Immature natural killer cell (primary cell): Measurements from ENCODE around the gene IRAK2. TPM values are rescaled to one million over a fixed set of nuclear protein-coding genes. Genes with fewer than 3 reads are reported as not detected.

Source experiments
- DNase-seq, 3 donors: peaks; one replicate each; pipeline ENCODE4 v3.0.0; 2022; ENCODE audit warnings: mixed read lengths in 1 of 3
- H3K27ac Mint-ChIP-seq, 6 donors: one replicate each; pipeline ENCODE4 v1.8.0; 2020; ENCODE audit warnings: mixed read lengths in 6 of 6, mild to moderate bottlenecking in 5 of 6, inconsistent platforms in 4 of 6, moderate library complexity in 3 of 6
- H3K27me3 Mint-ChIP-seq, 3 donors: one replicate each; pipeline ENCODE4 v1.8.0; 2020 to 2021; ENCODE audit warnings: low read depth in 3 of 3, mild to moderate bottlenecking in 3 of 3, mixed read lengths in 3 of 3, moderate library complexity in 3 of 3, inconsistent platforms in 1 of 3
- H3K36me3 Mint-ChIP-seq, 3 donors: one replicate each; pipeline ENCODE4 v1.8.0; 2020; ENCODE audit warnings: mixed read lengths in 3 of 3, inconsistent platforms in 2 of 3, mild to moderate bottlenecking in 2 of 3
- H3K4me1 Mint-ChIP-seq, 2 donors: one replicate each; pipeline ENCODE4 v1.8.0; 2020; ENCODE audit warnings: inconsistent platforms in 2 of 2, mild to moderate bottlenecking in 2 of 2, mixed read lengths in 2 of 2, moderate library complexity in 1 of 2
- H3K4me3 Mint-ChIP-seq, 5 donors: one replicate each; pipeline ENCODE4 v1.8.0; 2020; ENCODE audit warnings: mild to moderate bottlenecking in 5 of 5, mixed read lengths in 5 of 5, inconsistent platforms in 3 of 5, moderate library complexity in 3 of 5
- H3K9me3 Mint-ChIP-seq, 6 donors: one replicate each; pipeline ENCODE4 v1.8.0; 2020; ENCODE audit warnings: mild to moderate bottlenecking in 6 of 6, mixed read lengths in 6 of 6, inconsistent platforms in 4 of 6, moderate library complexity in 3 of 6
- polyA plus RNA-seq, 3 donors: library from polyadenylated mRNA; unstranded; fragments of 300-500 nt; fragmentation: Illumina TruSeq; gene quantifications; one replicate each; pipeline ENCODE4 v1.2.3, GENCODE V29; 2021

Gene IRAK2
- polyA plus RNA-seq, 3 donors from 2014 or later = 14.5 to 37.5 (median 37.1) TPM

DNA sequence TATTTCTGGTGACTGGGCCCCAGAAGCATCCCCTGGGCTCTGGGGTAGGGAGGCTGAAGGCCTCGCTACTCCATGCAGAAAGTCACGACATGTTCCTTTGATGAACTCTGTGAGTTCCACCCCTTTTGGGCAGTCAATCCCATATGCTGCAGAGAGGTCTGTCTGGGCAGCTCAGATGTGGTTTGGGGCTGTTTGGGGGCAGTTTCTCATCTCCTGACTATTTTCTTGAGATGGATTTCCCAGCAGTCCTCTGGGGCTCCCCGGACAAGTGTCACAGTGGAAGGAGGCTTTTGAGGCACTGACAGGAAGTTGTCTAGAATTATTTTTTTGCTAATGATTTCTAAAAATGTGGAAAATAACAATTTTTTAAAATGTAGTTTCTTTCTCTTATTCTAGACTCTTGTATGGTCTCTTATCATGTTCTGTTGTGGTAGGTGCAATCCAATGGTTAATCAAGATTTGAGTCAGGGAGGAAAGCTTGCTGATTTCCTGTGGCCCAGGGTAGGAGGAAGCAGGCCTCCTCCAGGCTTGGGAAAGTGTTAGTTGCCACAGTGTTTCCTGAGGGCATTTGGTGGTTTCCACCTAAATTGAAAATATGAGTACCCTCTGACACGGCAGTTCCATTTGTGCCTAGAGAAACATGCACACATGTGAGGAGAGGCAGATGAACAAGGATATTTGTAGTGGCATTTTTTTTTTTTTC lies 63.7 kb downstream of the IRAK2 start:
- Mint-ChIP-seq H3K9me3 (no peaks in the 10 kb centered on the region), H3K4me1 (peaks cover 37 to 45% of the 10 kb centered on the region in 2 donors), H3K27me3 (peaks cover 0 to 3% (median 1%) of the 10 kb centered on the region in 3 donors), H3K36me3 (peaks cover 17 to 41% (median 24%) of the 10 kb centered on the region in 3 donors), H3K27ac (peak overlapping the region; percentile 56 to 91 (median 78)), H3K4me3 (peak overlapping the region in 1 of 5 donors; percentile 37)
- peak in 1 of 3 donors; percentile 9 for DNase-seq

DNA sequence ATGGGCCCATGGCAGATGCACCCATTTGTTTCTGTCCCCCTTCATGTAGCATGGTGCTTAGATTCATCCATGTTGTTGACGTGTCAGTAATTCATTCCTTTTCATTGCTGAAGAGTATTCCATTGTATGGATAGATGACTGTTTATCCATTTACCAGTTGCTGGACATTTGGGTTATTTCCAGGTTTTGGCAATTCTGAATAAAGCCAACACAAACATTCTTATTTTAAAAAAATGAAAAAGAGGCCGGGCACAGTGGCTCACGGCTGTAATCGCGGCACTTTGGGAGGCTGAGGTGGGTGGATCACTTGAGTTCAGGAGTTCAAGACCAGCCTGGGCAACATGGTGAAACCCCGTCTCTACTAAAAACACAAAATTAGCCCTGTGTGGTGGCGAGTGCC lies 64.9 kb downstream of the IRAK2 start:
- H3K27me3 Mint-ChIP-seq = peaks cover 0 to 4% (median 3%) of the 10 kb centered on the region in 3 donors
- peaks cover 13 to 39% (median 18%) of the 10 kb centered on the region in 3 donors for H3K36me3 Mint-ChIP-seq
- peaks cover 27 to 33% of the 10 kb centered on the region in 2 donors for H3K4me1 Mint-ChIP-seq
- no peaks in the 10 kb centered on the region for H3K9me3 Mint-ChIP-seq
- peak overlapping the region in 5 of 6 donors; percentile 38 to 88 (median 73) for H3K27ac Mint-ChIP-seq
- DNase-seq = no peak
- no peak overlapping the region for H3K4me3 Mint-ChIP-seq

DNA sequence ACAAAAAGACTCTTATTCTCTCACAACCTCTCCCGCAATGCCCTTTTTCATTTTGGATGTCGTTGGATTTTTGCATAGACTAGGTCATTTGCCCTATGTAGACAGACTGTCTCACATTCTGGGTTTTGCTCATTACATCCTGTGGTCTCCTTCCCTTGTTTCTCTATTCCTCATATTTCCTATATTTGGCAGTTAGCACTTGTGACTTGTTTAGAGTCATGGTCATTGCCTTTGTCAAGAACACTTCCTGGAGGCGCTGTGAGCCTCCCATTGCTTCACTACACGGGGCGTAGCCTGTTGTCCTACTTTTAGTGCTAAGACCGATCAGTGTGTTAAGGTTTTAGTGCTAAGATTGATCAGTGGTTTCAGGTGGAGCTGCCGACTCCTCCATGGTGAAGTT lies 67.4 kb downstream of the IRAK2 start:
- H3K27ac Mint-ChIP-seq = peak overlapping the region in 3 of 6 donors; percentile 14 to 60 (median 51)
- H3K27me3 Mint-ChIP-seq = peaks cover 1 to 6% (median 2%) of the 10 kb centered on the region in 3 donors
- peaks cover 24 to 28% of the 10 kb centered on the region in 2 donors for H3K4me1 Mint-ChIP-seq
- no peak for DNase-seq
- no peak overlapping the region for H3K4me3 Mint-ChIP-seq
- H3K36me3 Mint-ChIP-seq = peaks cover 17 to 46% (median 19%) of the 10 kb centered on the region in 3 donors
- no peaks in the 10 kb centered on the region for H3K9me3 Mint-ChIP-seq

DNA sequence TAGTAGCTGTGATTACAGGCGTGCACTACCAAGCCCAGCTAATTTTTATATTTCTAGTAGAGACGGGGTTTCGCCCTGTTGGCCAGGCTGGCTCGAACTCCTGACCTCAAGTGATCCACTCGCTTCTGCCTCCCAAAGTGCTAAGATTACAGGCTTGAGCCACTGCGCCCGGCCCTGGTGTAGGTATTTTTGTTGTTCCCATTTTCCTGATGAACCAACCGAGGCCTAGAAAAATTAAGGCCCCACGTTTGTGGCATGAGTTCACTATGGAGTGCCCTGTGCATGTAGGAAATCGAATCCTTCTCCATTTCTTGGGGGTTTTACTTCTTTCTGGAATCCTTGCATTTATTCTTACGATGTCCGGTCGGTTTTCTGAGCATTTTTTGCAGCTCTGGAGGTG lies 69.3 kb downstream of the IRAK2 start:
- H3K27me3 Mint-ChIP-seq = peaks cover 2 to 9% (median 7%) of the 10 kb centered on the region in 3 donors
- no peaks in the 10 kb centered on the region for H3K9me3 Mint-ChIP-seq
- peaks cover 29 to 35% of the 10 kb centered on the region in 2 donors for H3K4me1 Mint-ChIP-seq
- H3K4me3 Mint-ChIP-seq = no peak overlapping the region
- no peak for DNase-seq
- H3K27ac Mint-ChIP-seq = peak overlapping the region in 1 of 6 donors; percentile 28
- H3K36me3 Mint-ChIP-seq = peaks cover 24 to 54% (median 27%) of the 10 kb centered on the region in 3 donors

DNA sequence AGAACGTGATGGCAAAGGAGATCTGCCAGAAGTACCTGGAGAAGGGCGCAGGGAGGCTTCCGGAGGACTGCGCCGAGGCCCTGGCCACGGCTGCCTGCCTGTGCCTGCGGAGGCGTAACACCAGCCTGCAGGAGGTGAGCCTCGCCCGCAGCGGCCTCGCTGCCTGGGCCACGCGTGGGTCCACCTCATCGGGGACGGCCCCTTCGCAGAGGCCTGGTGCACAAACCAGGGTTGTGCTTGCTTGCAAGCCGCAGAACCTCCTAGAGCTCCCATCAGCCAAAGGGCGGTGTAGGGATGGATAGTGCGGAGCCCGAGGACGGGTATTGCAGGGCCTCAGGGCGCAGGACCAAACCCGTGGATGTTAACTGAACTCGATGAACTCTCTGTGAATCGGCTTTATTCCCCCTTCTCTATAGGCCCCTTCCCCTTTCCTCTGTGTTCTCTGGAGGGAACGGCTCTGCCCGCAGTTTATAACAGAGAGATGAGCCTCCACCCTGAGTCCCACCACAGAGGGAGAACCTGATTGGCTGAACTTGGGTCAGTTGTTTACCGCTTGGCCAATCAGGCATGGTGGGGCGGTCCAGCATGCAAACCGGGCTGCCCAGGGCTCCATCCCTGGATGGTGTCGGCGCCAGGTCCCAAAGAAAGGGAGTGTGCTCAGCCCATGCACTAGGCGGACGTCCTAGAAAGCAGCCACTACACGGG lies 70.0 kb downstream of the IRAK2 start:
- Mint-ChIP-seq H3K9me3 (no peaks in the 10 kb centered on the region), H3K36me3 (peaks cover 26 to 55% (median 26%) of the 10 kb centered on the region in 3 donors), H3K27me3 (peaks cover 0 to 9% (median 9%) of the 10 kb centered on the region in 3 donors), H3K4me3 (no peak overlapping the region), H3K27ac (peak overlapping the region in 1 of 6 donors; percentile 20), H3K4me1 (peaks cover 30 to 37% of the 10 kb centered on the region in 2 donors)
- DNase-seq = no peak

DNA sequence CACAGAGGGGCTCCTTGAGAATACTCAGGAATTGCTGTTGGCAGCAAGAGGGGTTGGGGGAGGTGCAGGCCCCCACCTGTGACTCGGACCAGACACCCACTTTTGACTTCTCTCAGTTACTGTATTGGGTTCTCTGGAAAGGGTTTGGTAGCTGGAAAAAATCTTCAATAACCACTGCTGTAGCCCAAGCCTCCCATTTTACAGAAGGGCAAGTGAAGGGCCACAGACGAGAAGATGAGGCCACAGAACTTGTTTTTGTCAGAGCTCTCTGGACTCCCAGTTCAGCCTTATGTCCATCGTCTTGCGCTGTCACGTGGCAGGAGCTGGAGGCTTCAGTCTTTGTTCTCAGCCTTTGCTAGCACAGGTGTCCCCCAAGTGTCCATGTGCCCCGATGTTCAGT lies 70.8 kb downstream of the IRAK2 start:
- peaks cover 0 to 9% (median 9%) of the 10 kb centered on the region in 3 donors for H3K27me3 Mint-ChIP-seq
- no peak for DNase-seq
- peaks cover 26 to 52% (median 26%) of the 10 kb centered on the region in 3 donors for H3K36me3 Mint-ChIP-seq
- no peaks in the 10 kb centered on the region for H3K9me3 Mint-ChIP-seq
- peak overlapping the region in 3 of 6 donors; percentile 20 to 87 (median 40) for H3K27ac Mint-ChIP-seq
- H3K4me3 Mint-ChIP-seq = no peak overlapping the region
- peaks cover 35 to 38% of the 10 kb centered on the region in 2 donors for H3K4me1 Mint-ChIP-seq

DNA sequence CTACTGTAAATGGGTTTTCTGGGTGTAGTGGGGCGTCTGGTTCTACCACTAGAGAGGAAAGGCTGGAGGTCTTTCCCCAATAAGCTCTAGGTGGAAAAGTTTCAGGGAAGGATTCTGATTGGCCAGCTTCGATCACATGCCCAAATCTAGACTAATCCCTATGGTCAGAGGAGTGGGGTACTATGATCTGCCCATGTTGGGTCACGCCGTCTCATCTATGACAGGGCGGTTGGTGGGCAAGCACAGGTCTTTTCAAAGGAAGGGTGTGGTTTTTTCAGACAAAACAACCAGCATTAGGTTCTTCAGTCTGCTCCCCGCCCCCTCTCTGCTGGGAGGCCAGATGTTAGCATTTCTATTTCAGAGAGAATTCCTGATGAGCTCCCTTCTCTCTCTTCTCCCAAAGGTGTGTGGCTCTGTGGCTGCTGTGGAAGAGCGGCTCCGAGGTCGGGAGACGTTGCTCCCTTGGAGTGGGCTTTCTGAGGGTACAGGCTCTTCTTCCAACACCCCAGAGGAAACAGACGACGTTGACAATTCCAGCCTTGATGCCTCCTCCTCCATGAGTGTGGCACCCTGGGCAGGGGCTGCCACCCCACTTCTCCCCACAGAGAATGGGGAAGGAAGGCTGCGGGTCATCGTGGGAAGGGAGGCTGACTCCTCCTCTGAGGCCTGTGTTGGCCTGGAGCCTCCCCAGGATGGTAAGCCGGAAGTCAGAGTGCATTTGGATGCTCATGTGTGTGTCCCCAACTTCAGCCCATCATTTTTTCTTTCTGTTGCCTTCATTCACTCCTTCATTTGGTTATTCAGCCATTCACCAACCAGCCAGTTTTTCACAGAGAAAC lies 73.8 kb downstream of the IRAK2 start:
- H3K27me3 Mint-ChIP-seq = peaks cover 5 to 17% (median 10%) of the 10 kb centered on the region in 3 donors
- no peaks in the 10 kb centered on the region for H3K9me3 Mint-ChIP-seq
- DNase-seq = peak; percentile 61 to 65 (median 63)
- H3K36me3 Mint-ChIP-seq = peaks cover 24 to 51% (median 25%) of the 10 kb centered on the region in 3 donors
- H3K4me1 Mint-ChIP-seq = peaks cover 56 to 62% of the 10 kb centered on the region in 2 donors
- H3K27ac Mint-ChIP-seq = peak overlapping the region; percentile 95 to 99 (median 98)
- H3K4me3 Mint-ChIP-seq = peak overlapping the region; percentile 63 to 83 (median 74)

DNA sequence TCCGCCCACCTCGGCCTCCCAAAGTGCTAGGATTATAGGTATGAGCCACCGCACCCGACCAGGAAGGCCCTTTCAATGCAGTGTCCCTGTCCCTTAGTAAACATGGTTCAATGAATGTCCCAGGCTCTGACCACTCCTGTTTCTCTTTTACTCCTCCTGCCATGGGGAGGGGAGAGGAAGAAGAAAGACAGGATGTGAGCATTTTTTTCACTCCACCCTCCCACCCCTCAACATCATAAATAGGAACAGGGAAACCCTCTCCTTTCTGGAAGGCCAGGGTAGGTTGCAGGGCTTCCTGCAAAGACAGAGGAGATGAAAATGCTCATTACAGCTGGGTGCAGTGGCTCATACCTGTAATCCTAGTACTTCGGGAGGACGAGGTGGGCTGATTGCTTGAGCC lies 76.1 kb downstream of the IRAK2 start:
- peaks cover 40 to 60% (median 43%) of the 10 kb centered on the region in 3 donors for H3K36me3 Mint-ChIP-seq
- peaks cover 0 to 14% (median 9%) of the 10 kb centered on the region in 6 donors for H3K9me3 Mint-ChIP-seq
- DNase-seq = no peak
- H3K4me1 Mint-ChIP-seq = peaks cover 66 to 67% of the 10 kb centered on the region in 2 donors
- peak overlapping the region in 5 of 6 donors; percentile 59 to 99 (median 93) for H3K27ac Mint-ChIP-seq
- H3K27me3 Mint-ChIP-seq = peaks cover 7 to 17% (median 8%) of the 10 kb centered on the region in 3 donors
- H3K4me3 Mint-ChIP-seq = peak overlapping the region in 4 of 5 donors; percentile 26 to 38 (median 27)

DNA sequence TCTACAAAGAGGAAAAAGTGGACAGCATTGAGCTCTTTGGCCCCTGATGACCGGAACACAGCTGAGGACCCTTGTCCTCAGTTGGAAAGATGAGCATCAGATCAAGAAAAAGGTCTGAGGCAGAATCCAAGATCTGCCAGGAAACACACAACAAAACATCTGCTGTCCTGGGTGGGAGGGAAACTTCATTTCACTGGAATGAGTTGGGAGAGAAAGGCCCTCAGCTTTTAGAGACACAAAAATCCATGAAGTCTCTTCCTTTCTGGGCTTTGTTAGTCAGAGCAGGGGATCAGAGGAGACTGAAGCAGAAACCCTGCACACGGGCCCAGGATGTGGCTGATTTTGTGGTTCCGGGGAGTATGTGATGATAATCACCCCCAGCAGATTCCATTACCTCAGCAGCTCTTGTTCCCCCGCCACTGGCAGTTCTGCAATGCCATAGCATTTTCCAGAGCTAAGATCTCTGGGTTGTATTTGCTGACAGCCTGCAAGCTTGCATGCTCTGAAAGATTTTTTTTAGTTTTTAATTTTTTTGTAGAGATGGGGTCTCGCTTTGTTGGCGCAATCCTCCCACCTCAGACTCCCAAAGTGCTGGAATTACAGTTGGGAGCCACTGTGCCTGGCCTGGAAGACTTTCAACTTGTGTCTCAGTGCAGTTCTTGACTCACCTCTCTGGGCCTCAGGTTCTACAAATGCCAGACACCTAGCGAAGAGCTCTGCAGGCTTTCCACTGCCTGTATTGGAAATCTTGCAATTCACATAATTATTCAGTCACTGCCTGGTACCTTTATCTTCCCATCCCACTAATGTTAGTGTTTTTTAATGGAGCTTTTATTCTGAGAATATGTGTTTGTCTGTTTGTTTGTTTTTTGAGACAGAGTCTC lies 77.7 kb downstream of the IRAK2 start:
- Mint-ChIP-seq H3K9me3 (peaks cover 0 to 14% (median 11%) of the 10 kb centered on the region in 6 donors), H3K4me1 (peaks cover 61 to 62% of the 10 kb centered on the region in 2 donors), H3K4me3 (peak overlapping the region; percentile 74 to 91 (median 78)), H3K36me3 (peaks cover 35 to 55% (median 44%) of the 10 kb centered on the region in 3 donors), H3K27me3 (peaks cover 4 to 15% (median 8%) of the 10 kb centered on the region in 3 donors), H3K27ac (peak overlapping the region; percentile 88 to 99 (median 94))
- peak; percentile 77 to 81 (median 80) for DNase-seq

DNA sequence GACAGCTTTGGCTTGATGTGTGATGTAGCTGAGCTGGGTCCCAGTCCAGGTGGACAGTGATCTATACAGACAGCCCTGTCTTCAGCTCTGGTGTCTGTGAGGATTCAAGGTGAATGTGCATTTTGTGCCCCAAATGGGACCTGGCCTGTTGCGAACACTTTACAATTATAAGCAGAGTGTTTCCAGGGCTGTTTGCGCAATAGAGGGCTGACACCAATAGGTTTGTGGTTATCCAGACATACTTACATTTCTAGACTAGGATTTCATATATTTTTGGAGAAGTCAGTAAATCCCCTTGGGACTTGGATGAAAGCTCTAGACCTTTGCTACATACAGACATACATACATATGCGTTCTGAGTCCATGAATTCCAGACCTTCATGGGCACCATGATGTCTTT lies 79.3 kb downstream of the IRAK2 start:
- peaks cover 6 to 13% (median 11%) of the 10 kb centered on the region in 3 donors for H3K27me3 Mint-ChIP-seq
- H3K36me3 Mint-ChIP-seq = peaks cover 28 to 45% (median 36%) of the 10 kb centered on the region in 3 donors
- peaks cover 4 to 14% (median 11%) of the 10 kb centered on the region in 6 donors for H3K9me3 Mint-ChIP-seq
- peak overlapping the region in 2 of 5 donors; percentile 14 to 46 for H3K4me3 Mint-ChIP-seq
- H3K4me1 Mint-ChIP-seq = peaks cover 58 to 60% of the 10 kb centered on the region in 2 donors
- no peak for DNase-seq
- H3K27ac Mint-ChIP-seq = peak overlapping the region; percentile 66 to 99 (median 80)

DNA sequence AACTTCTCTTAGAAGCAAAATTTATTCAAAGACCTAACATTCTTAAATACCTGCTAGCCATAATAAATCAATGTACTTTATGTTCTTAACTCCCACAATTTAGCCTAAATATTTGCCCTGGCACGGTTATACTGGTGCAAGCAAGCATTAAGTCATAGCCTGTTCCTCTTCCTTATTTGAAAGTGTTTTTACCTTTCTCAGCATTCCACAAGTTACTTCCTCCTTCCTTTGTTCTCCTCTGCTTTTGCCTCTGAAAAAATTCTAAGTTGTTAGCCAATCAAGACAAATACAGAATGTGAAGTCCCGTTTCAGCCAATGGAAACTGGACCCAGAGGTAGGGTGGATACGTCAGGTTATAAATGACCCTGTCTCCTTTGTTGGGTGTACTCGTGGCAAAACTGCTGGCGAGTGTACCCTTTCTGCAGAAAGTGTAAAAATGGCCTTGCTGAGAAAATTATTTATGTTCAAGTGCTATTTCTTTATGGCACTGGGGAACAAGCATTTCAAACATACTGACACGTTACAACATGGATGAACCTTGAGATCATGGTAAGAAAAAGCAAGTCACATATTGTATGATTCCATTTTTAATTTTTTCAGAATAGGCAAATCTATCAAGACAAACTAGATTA lies 80.5 kb downstream of the IRAK2 start:
- Mint-ChIP-seq H3K36me3 (peaks cover 25 to 38% (median 33%) of the 10 kb centered on the region in 3 donors), H3K27me3 (peaks cover 8 to 13% (median 11%) of the 10 kb centered on the region in 3 donors), H3K4me3 (no peak overlapping the region), H3K9me3 (peaks cover 4 to 14% (median 11%) of the 10 kb centered on the region in 6 donors), H3K27ac (peak overlapping the region in 3 of 6 donors; percentile 16 to 65 (median 17)), H3K4me1 (peaks cover 61 to 63% of the 10 kb centered on the region in 2 donors)
- DNase-seq = no peak
